Testis (tissue), 3 donors: Measurements from ENCODE around the gene SLC23A2. TPM values are rescaled to one million over a fixed set of nuclear protein-coding genes. Genes with fewer than 3 reads are reported as not detected.

Source experiments
- DNase-seq: peaks from one replicate; pipeline ENCODE4 v3.0.0-alpha.2; 2019
- H3K27ac ChIP-seq, 2 donors: fragments of 200-600 bp; sonication (generic); one replicate each; pipeline ENCODE4 v1.5.1; 2019
- H3K27me3 ChIP-seq: fragments of 200-600 bp; sonication (generic); one replicate; pipeline ENCODE4 v1.5.1; 2019
- H3K36me3 ChIP-seq: fragments of 200-600 bp; sonication (generic); one replicate; pipeline ENCODE4 v1.5.1; 2017; ENCODE audit warnings: low read depth; ENCODE audit errors: missing control alignments
- H3K4me1 ChIP-seq: fragments of 200-600 bp; sonication (generic); one replicate; pipeline ENCODE4 v1.5.1; 2019
- H3K4me3 ChIP-seq, 2 donors: fragments of 200-600 bp; sonication (generic); one replicate each; pipeline ENCODE4 v1.5.1; 2017 to 2019
- H3K9me3 ChIP-seq: fragments of 200-600 bp; sonication (generic); one replicate; pipeline ENCODE4 v1.5.1; 2017
- CTCF ChIP-seq, 3 experiments: fragments of 450-650 bp in 2 of 3; fragments of 200-600 bp in 1 of 3; sonication (generic) in 1 of 3; IDR thresholded peaks; one replicate each; pipeline ENCODE4 v1.5.1; 2016 to 2019; ENCODE audit warnings: antibody characterized with exemption in 3 of 3, mild to moderate bottlenecking in 2 of 3, moderate library complexity in 1 of 3
- POLR2A ChIP-seq: fragments of 450-650 bp; IDR thresholded peaks from one replicate; pipeline ENCODE4 v1.6.1; 2017; ENCODE audit warnings: antibody characterized with exemption, mild to moderate bottlenecking, moderate library complexity
- WGBS, 2 donors: methylation state at CpG; one replicate each; pipeline ENCODE4 v1.1.5; 2018; 5-methylcytosine and 5-hydroxymethylcytosine counted together
- intact Hi-C: fragments of 100-400 bp; cut with DNase I; formaldehyde crosslinking; loops from one replicate; pipeline ENCODE4 v1.15.1; 2023; ENCODE audit warnings: low total_unique reads
- polyA plus RNA-seq: library from polyadenylated mRNA; stranded (reverse); fragments of 350-450 nt; fragmentation: Illumina TruSeq; extraction: RNeasy Lipid Tissue Mini Kit (QIAGEN cat#74804); gene quantifications from one replicate; pipeline ENCODE4 v1.2.3, GENCODE V29; 2014; ENCODE audit warnings: low read depth, low replicate concordance; ENCODE audit not compliant: insufficient read depth
- total RNA-seq, 2 donors: library from RNA; depleted of rRNA; stranded (reverse); fragments of >200 nt; gene quantifications; one replicate each; pipeline ENCODE4 v1.2.3, GENCODE V29; 2016

The SLC23A2 gene
- total and polyA plus RNA-seq, 3 donors from 2014 or later: 23.6 to 49.3 (median 40.7) TPM

- Histone ChIP-seq H3K36me3 (no peaks in the 10 kb centered on the region), H3K9me3 (no peaks in the 10 kb centered on the region), H3K4me1 (peaks cover 28% of the 10 kb centered on the region), H3K27me3 (no peaks in the 10 kb centered on the region), H3K27ac (peak overlapping the region in 1 of 2 donors; percentile 60), H3K4me3 (no peak overlapping the region)
- TF ChIP-seq CTCF (IDR thresholded peaks at IDR 0.05): no peak
- TF ChIP-seq POLR2A: no peak
- intact Hi-C loops: no loop called here
- no peak for DNase-seq
- 68 to 77% methylated on average over 6 of the region's 6 CpGs for WGBS, 2 donors
These were observed 164.8 kb downstream of the SLC23A2 start for GRCh38 chr20:4836473-4836872.

DNA sequence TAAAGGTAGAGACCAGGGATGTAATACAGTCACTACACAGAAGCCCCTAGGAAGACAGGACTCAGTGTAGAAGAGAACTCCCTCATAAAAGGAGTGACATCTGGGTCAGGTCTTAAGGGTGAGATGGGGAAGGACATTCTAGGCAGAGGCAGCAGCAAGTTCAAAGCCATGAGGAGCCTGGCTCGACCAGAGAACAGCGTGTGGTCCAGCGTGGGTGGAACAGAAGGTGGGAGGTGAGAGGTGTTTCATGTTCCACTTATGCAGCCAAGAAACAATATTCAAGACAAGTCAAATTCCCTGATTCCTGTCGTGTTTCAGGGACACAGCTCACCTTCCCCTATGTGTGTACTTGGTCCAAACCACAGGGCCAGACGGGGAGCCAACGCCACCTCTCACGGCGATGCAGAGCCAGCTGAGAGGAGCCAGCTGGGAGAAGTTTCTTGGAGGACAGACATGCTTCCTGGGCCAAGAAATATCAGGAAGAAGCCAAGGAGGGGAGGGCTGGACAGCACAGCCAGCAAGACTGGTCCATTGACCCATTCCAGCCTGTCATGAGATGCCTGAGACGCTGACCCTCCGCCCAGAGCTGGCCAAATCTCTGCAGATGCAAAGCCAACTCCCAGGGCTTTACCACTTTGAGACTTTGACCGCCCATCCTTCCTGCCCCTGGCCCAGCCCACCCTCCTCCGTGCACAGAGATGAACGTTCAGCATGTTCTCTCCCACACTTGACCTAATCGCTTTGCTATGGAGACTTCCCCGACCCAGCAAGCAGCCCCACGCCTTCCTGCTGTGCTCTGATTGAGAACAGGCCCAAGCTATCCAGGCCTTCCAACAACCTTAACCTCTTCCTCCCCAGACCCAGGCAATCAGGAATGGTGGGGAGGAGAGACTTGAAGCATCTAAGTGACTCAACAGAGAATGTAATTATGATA is 165.8 kb downstream of the SLC23A2 start:
- Histone ChIP-seq H3K36me3 (no peaks in the 10 kb centered on the region), H3K4me3 (no peak overlapping the region), H3K27ac (peak overlapping the region in 1 of 2 donors; percentile 60), H3K9me3 (no peaks in the 10 kb centered on the region), H3K27me3 (no peaks in the 10 kb centered on the region), H3K4me1 (peaks cover 28% of the 10 kb centered on the region)
- TF ChIP-seq POLR2A (no peak), CTCF (IDR thresholded peaks at IDR 0.05) (no peak)
- WGBS, 2 donors: 30 to 36% methylated on average over 16 of the region's 16 CpGs
- DNase-seq: peak; percentile 76
- intact Hi-C loops: no loop called here

GRCh38 chr20:4833074-4833728 is 168.1 kb downstream of the SLC23A2 start:
- DNase-seq: no peak
- no peaks in the 10 kb centered on the region for H3K36me3 ChIP-seq
- TF ChIP-seq POLR2A: no peak
- TF ChIP-seq CTCF (IDR thresholded peaks at IDR 0.05): no peak
- no peaks in the 10 kb centered on the region for H3K9me3 ChIP-seq
- 49 to 52% methylated on average over 6 of the region's 6 CpGs for WGBS, 2 donors
- peaks cover 28% of the 10 kb centered on the region for H3K4me1 ChIP-seq
- no peak overlapping the region for H3K4me3 ChIP-seq
- no peak overlapping the region for H3K27ac ChIP-seq
- H3K27me3 ChIP-seq: no peaks in the 10 kb centered on the region
- intact Hi-C loops: no loop called here

GRCh38 chr20:4832469-4832868 is 168.8 kb downstream of the SLC23A2 start:
- no peak for TF ChIP-seq CTCF (IDR thresholded peaks at IDR 0.05)
- TF ChIP-seq POLR2A: no peak
- Histone ChIP-seq H3K36me3 (no peaks in the 10 kb centered on the region), H3K27me3 (no peaks in the 10 kb centered on the region), H3K4me1 (peaks cover 28% of the 10 kb centered on the region), H3K9me3 (no peaks in the 10 kb centered on the region), H3K4me3 (no peak overlapping the region), H3K27ac (no peak overlapping the region)
- WGBS, 2 donors: 85 to 91% methylated on average over 2 of the region's 2 CpGs
- intact Hi-C loops: no loop called here
- DNase-seq: no peak
